KMS-11 (cell line): Measurements from ENCODE around the gene ATP5MG.
A peak's percentile ranks its signal among the peaks of the same experiment; 100 is the strongest.

Experiments used
- H2AFZ ChIP-seq: fragments of 200-600 bp; sonication (generic); 2 replicates; pipeline ENCODE4 v1.6.1; 2016; ENCODE audit warnings: antibody characterized with exemption, mixed run types, low read depth
- H3K27ac ChIP-seq: fragments of 200-600 bp; sonication (generic); 2 replicates; pipeline ENCODE4 v1.6.1; 2016; ENCODE audit warnings: mild to moderate bottlenecking, mixed run types
- H3K27me3 ChIP-seq: fragments of 200-600 bp; sonication (generic); 2 replicates; pipeline ENCODE4 v1.6.1; 2017; ENCODE audit warnings: mild to moderate bottlenecking, low read depth, mixed run types, moderate library complexity; ENCODE audit not compliant: insufficient read depth
- H3K36me3 ChIP-seq: fragments of 200-600 bp; sonication (generic); 2 replicates; pipeline ENCODE4 v1.6.1; 2017; ENCODE audit warnings: mild to moderate bottlenecking, mixed run types; ENCODE audit not compliant: insufficient read depth
- H3K4me1 ChIP-seq: fragments of 200-600 bp; sonication (generic); 2 replicates; pipeline ENCODE4 v1.6.1; 2016; ENCODE audit warnings: mild to moderate bottlenecking, low read depth, mixed run types; ENCODE audit not compliant: poor library complexity, severe bottlenecking
- H3K4me2 ChIP-seq: fragments of 200-600 bp; sonication (generic); 2 replicates; pipeline ENCODE4 v1.7.0; 2016; ENCODE audit warnings: mild to moderate bottlenecking, mixed run types
- H3K4me3 ChIP-seq: fragments of 200-600 bp; sonication (generic); IDR thresholded peaks from 2 replicates; pipeline ENCODE4 v1.6.1; 2017; ENCODE audit warnings: low read depth, low read length, mixed read lengths; ENCODE audit not compliant: insufficient read depth
- H3K79me2 ChIP-seq: fragments of 200-600 bp; sonication (generic); 2 replicates; pipeline ENCODE4 v1.6.1; 2016; ENCODE audit warnings: low read depth, mixed run types; ENCODE audit not compliant: insufficient read depth
- H3K9ac ChIP-seq: fragments of 200-600 bp; sonication (generic); 2 replicates; pipeline ENCODE4 v1.6.1; 2016; ENCODE audit warnings: mild to moderate bottlenecking, mixed run types
- H4K20me1 ChIP-seq: fragments of 200-600 bp; sonication (generic); 2 replicates; pipeline ENCODE4 v1.6.1; 2016; ENCODE audit warnings: mild to moderate bottlenecking, mixed run types; ENCODE audit not compliant: insufficient read depth
- CTCF ChIP-seq: fragments of 200-600 bp; sonication (generic); conservative IDR thresholded peaks from 2 replicates; pipeline ENCODE4 v1.6.1; 2017; ENCODE audit warnings: low read depth, mild to moderate bottlenecking, antibody characterized with exemption, low read length, moderate library complexity, mixed read lengths

Gene ATP5MG

GRCh38 chr11:118442908-118443589 lies 41.6 kb downstream of the ATP5MG start:
- Histone ChIP-seq H3K27ac (no peak overlapping the region; the same call in 1 of the 2 replicates), H3K4me1 (peaks cover 89% of the 10 kb centered on the region), H3K36me3 (no peaks in the 10 kb centered on the region), H3K27me3 (no peaks in the 10 kb centered on the region), H3K9ac (no peak overlapping the region), H3K4me3 (no peak overlapping the region), H3K79me2 (peaks cover 100% of the 10 kb centered on the region), H4K20me1 (peaks cover 11% of the 10 kb centered on the region), H2AFZ (no peak overlapping the region), H3K4me2 (peak overlapping the region; percentile 37; the same call in 1 of the 2 replicates)
- no peak for TF ChIP-seq CTCF

- Histone ChIP-seq H3K79me2 (peaks cover 98% of the 10 kb centered on the region), H2AFZ (no peak overlapping the region), H3K36me3 (no peaks in the 10 kb centered on the region), H3K4me1 (peaks cover 96% of the 10 kb centered on the region), H3K27me3 (no peaks in the 10 kb centered on the region), H3K9ac (no peak overlapping the region), H3K4me2 (peak overlapping the region; percentile 37; the same call in 1 of the 2 replicates), H4K20me1 (peaks cover 11% of the 10 kb centered on the region), H3K27ac (no peak overlapping the region; the same call in 1 of the 2 replicates), H3K4me3 (no peak overlapping the region)
- no peak for TF ChIP-seq CTCF
These were observed 42.3 kb downstream of the ATP5MG start for GRCh38 chr11:118443590-118444218.

- Histone ChIP-seq H3K27ac (peak overlapping the region; percentile 47; the same call in 1 of the 2 replicates), H3K27me3 (no peaks in the 10 kb centered on the region), H3K9ac (no peak overlapping the region), H3K4me3 (no peak overlapping the region), H2AFZ (no peak overlapping the region), H4K20me1 (peaks cover 4% of the 10 kb centered on the region; the same call in 1 of the 2 replicates), H3K79me2 (peaks cover 91% of the 10 kb centered on the region), H3K4me2 (peak overlapping the region; percentile 81; the same call in 1 of the 2 replicates), H3K4me1 (peaks cover 81% of the 10 kb centered on the region), H3K36me3 (no peaks in the 10 kb centered on the region)
- no peak for TF ChIP-seq CTCF
These were observed 46.0 kb downstream of the ATP5MG start for GRCh38 chr11:118447423-118447822.

- Histone ChIP-seq H3K27me3 (no peaks in the 10 kb centered on the region), H3K4me1 (peaks cover 73% of the 10 kb centered on the region), H3K9ac (no peak overlapping the region), H4K20me1 (peaks cover 4% of the 10 kb centered on the region; the same call in 1 of the 2 replicates), H3K79me2 (peaks cover 82% of the 10 kb centered on the region), H3K4me3 (no peak overlapping the region), H3K27ac (peak overlapping the region; percentile 47), H2AFZ (no peak overlapping the region), H3K36me3 (no peaks in the 10 kb centered on the region), H3K4me2 (peak overlapping the region; percentile 81)
- no peak for TF ChIP-seq CTCF
These were observed 46.9 kb downstream of the ATP5MG start for GRCh38 chr11:118448294-118448693.
